Ishikawa (cell line): ENCODE results near the gene ZDHHC8.

ENCODE experiments used
- CEBPB ChIP-seq: IDR thresholded peaks from 2 replicates; pipeline ENCODE4 v1.6.1; 2012
- CREB1 ChIP-seq: IDR thresholded peaks from 2 replicates; pipeline ENCODE4 v1.6.1; 2012; ENCODE audit warnings: low read depth
- EGR1 ChIP-seq: IDR thresholded peaks from 2 replicates; pipeline ENCODE4 v1.6.1; 2012
- EP300 ChIP-seq: IDR thresholded peaks from 2 replicates; pipeline ENCODE4 v1.6.1; 2012; ENCODE audit warnings: borderline replicate concordance
- FOXM1 ChIP-seq: IDR thresholded peaks from 2 replicates; pipeline ENCODE4 v1.6.1; 2012; ENCODE audit warnings: low read depth, borderline replicate concordance
- RAD21 ChIP-seq: IDR thresholded peaks from 2 replicates; pipeline ENCODE4 v1.6.1; 2012; ENCODE audit warnings: low read depth
- TCF12 ChIP-seq: IDR thresholded peaks from 2 replicates; pipeline ENCODE4 v1.6.1; 2012; ENCODE audit warnings: low read depth
- TEAD4 ChIP-seq: IDR thresholded peaks from 2 replicates; pipeline ENCODE4 v1.6.1; 2012
- YY1 ChIP-seq: IDR thresholded peaks from 2 replicates; pipeline ENCODE4 v1.6.1; 2012; ENCODE audit warnings: low read depth
- TF ChIP-seq, protein P1 (sequence below): IDR thresholded peaks from 2 replicates; pipeline ENCODE4 v1.6.1; 2012
- TF ChIP-seq, protein P2 (sequence below): IDR thresholded peaks from 2 replicates; pipeline ENCODE4 v1.6.1; 2012
- TF ChIP-seq, protein P3 (sequence below): IDR thresholded peaks from 2 replicates; pipeline ENCODE4 v1.6.1; 2012; ENCODE audit warnings: low read depth, mild to moderate bottlenecking

DNA sequence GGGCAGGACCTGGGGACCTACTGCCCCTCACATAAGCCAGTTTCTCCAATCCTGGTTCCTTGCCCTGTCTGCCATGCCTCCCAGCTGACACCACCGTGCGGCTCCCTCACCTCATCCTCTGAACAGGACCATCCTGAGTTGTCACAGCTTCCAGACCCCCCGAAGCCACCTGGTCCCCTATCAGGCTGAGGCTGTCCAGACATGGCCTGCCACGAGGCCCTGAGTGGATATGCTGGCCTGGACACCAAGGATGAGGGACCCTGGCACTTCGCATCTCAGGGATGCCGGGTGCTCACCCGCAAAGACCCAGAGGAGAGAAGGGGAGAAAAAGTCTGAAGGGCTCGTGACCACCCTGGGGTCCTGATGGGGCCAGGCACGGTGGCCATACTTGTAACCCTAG, 35.1 kb downstream of the ZDHHC8 start:
- TF ChIP-seq EGR1 (no peak), FOXM1 (no peak), EP300 (no peak), TEAD4 (no peak), RAD21 (no peak), CEBPB (no peak), CREB1 (no peak), TCF12 (no peak), YY1 (no peak)
- TF ChIP-seq, protein P1, sequence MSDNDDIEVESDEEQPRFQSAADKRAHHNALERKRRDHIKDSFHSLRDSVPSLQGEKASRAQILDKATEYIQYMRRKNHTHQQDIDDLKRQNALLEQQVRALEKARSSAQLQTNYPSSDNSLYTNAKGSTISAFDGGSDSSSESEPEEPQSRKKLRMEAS, result no peak
- TF ChIP-seq, protein P2, sequence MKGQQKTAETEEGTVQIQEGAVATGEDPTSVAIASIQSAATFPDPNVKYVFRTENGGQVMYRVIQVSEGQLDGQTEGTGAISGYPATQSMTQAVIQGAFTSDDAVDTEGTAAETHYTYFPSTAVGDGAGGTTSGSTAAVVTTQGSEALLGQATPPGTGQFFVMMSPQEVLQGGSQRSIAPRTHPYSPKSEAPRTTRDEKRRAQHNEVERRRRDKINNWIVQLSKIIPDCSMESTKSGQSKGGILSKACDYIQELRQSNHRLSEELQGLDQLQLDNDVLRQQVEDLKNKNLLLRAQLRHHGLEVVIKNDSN, result no peak
- TF ChIP-seq, protein P3, sequence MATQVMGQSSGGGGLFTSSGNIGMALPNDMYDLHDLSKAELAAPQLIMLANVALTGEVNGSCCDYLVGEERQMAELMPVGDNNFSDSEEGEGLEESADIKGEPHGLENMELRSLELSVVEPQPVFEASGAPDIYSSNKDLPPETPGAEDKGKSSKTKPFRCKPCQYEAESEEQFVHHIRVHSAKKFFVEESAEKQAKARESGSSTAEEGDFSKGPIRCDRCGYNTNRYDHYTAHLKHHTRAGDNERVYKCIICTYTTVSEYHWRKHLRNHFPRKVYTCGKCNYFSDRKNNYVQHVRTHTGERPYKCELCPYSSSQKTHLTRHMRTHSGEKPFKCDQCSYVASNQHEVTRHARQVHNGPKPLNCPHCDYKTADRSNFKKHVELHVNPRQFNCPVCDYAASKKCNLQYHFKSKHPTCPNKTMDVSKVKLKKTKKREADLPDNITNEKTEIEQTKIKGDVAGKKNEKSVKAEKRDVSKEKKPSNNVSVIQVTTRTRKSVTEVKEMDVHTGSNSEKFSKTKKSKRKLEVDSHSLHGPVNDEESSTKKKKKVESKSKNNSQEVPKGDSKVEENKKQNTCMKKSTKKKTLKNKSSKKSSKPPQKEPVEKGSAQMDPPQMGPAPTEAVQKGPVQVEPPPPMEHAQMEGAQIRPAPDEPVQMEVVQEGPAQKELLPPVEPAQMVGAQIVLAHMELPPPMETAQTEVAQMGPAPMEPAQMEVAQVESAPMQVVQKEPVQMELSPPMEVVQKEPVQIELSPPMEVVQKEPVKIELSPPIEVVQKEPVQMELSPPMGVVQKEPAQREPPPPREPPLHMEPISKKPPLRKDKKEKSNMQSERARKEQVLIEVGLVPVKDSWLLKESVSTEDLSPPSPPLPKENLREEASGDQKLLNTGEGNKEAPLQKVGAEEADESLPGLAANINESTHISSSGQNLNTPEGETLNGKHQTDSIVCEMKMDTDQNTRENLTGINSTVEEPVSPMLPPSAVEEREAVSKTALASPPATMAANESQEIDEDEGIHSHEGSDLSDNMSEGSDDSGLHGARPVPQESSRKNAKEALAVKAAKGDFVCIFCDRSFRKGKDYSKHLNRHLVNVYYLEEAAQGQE, result no peak
